Thyroid gland (tissue), 4 donors: ENCODE measurements around the gene DUSP10. TPM values are rescaled to one million over a fixed set of nuclear protein-coding genes. Genes with fewer than 3 reads are reported as not detected.

Experiments used
- DNase-seq, 2 donors: peaks; one replicate each; pipeline ENCODE4 v3.0.0-alpha.2; 2019
- H3K27ac ChIP-seq, 3 donors: fragments of 200-600 bp; sonication (generic); 1 replicate in 2 of 3; 2 replicates in 1 of 3; pipeline ENCODE4 v1.5.1; 2016 to 2019; ENCODE audit warnings: mild to moderate bottlenecking in 1 of 3, moderate library complexity in 1 of 3
- H3K27me3 ChIP-seq: fragments of 200-600 bp; sonication (generic); one replicate; pipeline ENCODE4 v1.5.1; 2019
- H3K36me3 ChIP-seq, 2 donors: fragments of 200-600 bp; sonication (generic); one replicate each; pipeline ENCODE4 v1.5.1; 2016 to 2019
- H3K4me1 ChIP-seq, 2 donors: fragments of 200-600 bp; sonication (generic); one replicate each; pipeline ENCODE4 v1.5.1; 2017 to 2019
- H3K4me3 ChIP-seq, 3 donors: fragments of 200-600 bp; sonication (generic); replicated peaks in 1 of 3; 1 replicate in 2 of 3; 2 replicates in 1 of 3; pipeline ENCODE4 v1.5.1; 2016; ENCODE audit warnings: mild to moderate bottlenecking in 1 of 3
- H3K9me3 ChIP-seq: fragments of 200-600 bp; sonication (generic); one replicate; pipeline ENCODE4 v1.5.1; 2017
- POLR2A ChIP-seq, 2 donors: fragments of 450-650 bp; IDR thresholded peaks; one replicate each; pipeline ENCODE4 v1.6.1; 2017; ENCODE audit warnings: antibody characterized with exemption in 2 of 2, mild to moderate bottlenecking in 2 of 2, moderate library complexity in 1 of 2
- WGBS, 2 donors: methylation state at CpG; one replicate each; pipeline ENCODE4 v1.1.5; 2017; 5-methylcytosine and 5-hydroxymethylcytosine counted together
- intact Hi-C: fragments of 100-400 bp; cut with DNase I; formaldehyde crosslinking; loops from one replicate; pipeline ENCODE4 v1.15.1; 2023
- total RNA-seq, 4 donors: library from RNA; depleted of rRNA; stranded (reverse); fragments of >200 nt; gene quantifications; one replicate each; pipeline ENCODE4 v1.2.3, GENCODE V29; 2016
- TF ChIP-seq, protein P1 (sequence below), 6 experiments: fragments of 200-600 bp in 3 of 6; fragments of 450-650 bp in 3 of 6; sonication (generic) in 3 of 6; IDR thresholded peaks; one replicate each; pipeline ENCODE4 v1.5.1; 2016 to 2019; ENCODE audit warnings: antibody characterized with exemption in 6 of 6, mild to moderate bottlenecking in 2 of 6, inconsistent platforms in 1 of 6, moderate library complexity in 1 of 6

Gene DUSP10
- total RNA-seq, 4 donors from 2014 or later, result 7.2 to 13.8 (median 8.6) TPM

DNA sequence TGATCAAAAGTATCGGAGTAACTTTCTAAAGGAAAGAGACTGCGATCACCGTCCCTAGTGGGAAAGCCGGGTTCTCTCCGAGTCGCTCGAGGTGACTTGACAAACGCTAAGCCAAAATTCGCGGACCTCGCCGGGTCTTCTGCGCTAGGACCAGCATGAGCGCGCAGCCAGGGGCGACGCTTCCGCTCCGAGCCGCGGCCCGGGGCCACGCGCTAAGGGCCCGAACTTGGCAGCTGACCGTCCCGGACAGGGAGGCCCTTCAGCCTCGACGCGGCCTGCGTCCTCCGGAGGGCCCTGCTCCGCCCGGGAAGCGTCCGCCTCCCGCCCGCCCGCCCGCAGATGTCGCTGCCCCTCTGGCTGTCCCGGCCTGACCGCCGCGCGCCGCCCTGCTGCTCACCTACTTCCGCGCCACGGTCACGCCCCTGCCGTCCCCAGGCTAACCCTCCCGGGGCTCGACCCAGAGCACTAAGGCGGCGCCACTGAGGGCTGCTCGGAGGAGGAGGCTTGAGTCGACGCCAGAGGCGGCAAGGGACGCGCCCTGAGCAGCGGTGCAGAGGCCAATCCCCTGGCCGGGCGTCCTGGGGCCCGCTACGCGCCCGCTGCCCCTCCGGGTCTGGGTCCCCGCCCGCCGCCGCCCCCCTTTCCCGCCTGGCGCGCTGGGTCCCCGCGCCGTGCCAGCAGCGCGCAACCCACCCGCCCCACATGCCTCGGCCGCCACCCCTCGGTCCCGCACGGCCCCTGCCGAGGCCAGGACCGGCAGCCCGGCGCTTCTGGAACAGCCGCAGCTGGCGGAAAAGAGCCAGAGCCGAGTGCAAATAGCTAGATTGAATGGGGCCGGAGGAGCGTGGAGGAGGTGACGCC, 896 bp upstream of the DUSP10 start:
- DNase-seq, result peak; percentile 86 to 87
- intact Hi-C loops, result loop anchor here (10.0 kb wide), 1 partner anchor 198 kb away; no protein-coding TSS in a partner anchor
- peaks cover 9 to 14% of the 10 kb centered on the region in 2 donors for H3K4me1 ChIP-seq
- H3K27ac ChIP-seq, result peak overlapping the region; percentile 96 to 99 (median 99)
- no peaks in the 10 kb centered on the region for H3K27me3 ChIP-seq
- TF ChIP-seq, protein P1, sequence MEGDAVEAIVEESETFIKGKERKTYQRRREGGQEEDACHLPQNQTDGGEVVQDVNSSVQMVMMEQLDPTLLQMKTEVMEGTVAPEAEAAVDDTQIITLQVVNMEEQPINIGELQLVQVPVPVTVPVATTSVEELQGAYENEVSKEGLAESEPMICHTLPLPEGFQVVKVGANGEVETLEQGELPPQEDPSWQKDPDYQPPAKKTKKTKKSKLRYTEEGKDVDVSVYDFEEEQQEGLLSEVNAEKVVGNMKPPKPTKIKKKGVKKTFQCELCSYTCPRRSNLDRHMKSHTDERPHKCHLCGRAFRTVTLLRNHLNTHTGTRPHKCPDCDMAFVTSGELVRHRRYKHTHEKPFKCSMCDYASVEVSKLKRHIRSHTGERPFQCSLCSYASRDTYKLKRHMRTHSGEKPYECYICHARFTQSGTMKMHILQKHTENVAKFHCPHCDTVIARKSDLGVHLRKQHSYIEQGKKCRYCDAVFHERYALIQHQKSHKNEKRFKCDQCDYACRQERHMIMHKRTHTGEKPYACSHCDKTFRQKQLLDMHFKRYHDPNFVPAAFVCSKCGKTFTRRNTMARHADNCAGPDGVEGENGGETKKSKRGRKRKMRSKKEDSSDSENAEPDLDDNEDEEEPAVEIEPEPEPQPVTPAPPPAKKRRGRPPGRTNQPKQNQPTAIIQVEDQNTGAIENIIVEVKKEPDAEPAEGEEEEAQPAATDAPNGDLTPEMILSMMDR (IDR thresholded peaks at IDR 0.05), result peak in 1 of 6 experiments; percentile 10
- peak; percentile 24 to 75 for TF ChIP-seq POLR2A (IDR thresholded peaks at IDR 0.05)
- H3K36me3 ChIP-seq, result no peaks in the 10 kb centered on the region
- no peaks in the 10 kb centered on the region for H3K9me3 ChIP-seq
- 0 to 2% methylated on average over 9 to 11 of the region's 98 CpGs for WGBS, 2 donors
- peak overlapping the region; percentile 37 to 77 (median 51) for H3K4me3 ChIP-seq

- Histone ChIP-seq H3K27ac (peak overlapping the region; percentile 42 to 99 (median 71)), H3K36me3 (no peaks in the 10 kb centered on the region), H3K4me3 (peak overlapping the region; percentile 50 to 64 (median 51)), H3K27me3 (no peaks in the 10 kb centered on the region), H3K9me3 (no peaks in the 10 kb centered on the region), H3K4me1 (peaks cover 9 to 14% of the 10 kb centered on the region in 2 donors)
- WGBS, 2 donors, result 1% methylated on average over 31 to 36 of the region's 36 CpGs
- no peak for TF ChIP-seq POLR2A (IDR thresholded peaks at IDR 0.05)
- TF ChIP-seq, protein P1 (IDR thresholded peaks at IDR 0.05), result no peak
- DNase-seq, result peak; percentile 38 to 51
- intact Hi-C loops, result loop anchor here (10.0 kb wide), 1 partner anchor 196 kb away; no protein-coding TSS in a partner anchor
These were observed 741 bp downstream of the DUSP10 start for GRCh38 chr1:221740993-221741702.

- Histone ChIP-seq H3K27me3 (no peaks in the 10 kb centered on the region), H3K27ac (no peak overlapping the region), H3K4me1 (peaks cover 9 to 14% of the 10 kb centered on the region in 2 donors), H3K9me3 (no peaks in the 10 kb centered on the region), H3K4me3 (peak overlapping the region; percentile 50 to 64 (median 51)), H3K36me3 (no peaks in the 10 kb centered on the region)
- TF ChIP-seq, protein P1 (IDR thresholded peaks at IDR 0.05), result no peak
- TF ChIP-seq POLR2A (IDR thresholded peaks at IDR 0.05), result no peak
- peak; percentile 19 to 20 for DNase-seq
- intact Hi-C loops, result loop anchor here (10.0 kb wide), 1 partner anchor 196 kb away; no protein-coding TSS in a partner anchor
- WGBS, 2 donors, result 15 to 17% methylated on average over 11 of the region's 11 CpGs
These were observed 1.4 kb downstream of the DUSP10 start for GRCh38 chr1:221740369-221740992.

DNA sequence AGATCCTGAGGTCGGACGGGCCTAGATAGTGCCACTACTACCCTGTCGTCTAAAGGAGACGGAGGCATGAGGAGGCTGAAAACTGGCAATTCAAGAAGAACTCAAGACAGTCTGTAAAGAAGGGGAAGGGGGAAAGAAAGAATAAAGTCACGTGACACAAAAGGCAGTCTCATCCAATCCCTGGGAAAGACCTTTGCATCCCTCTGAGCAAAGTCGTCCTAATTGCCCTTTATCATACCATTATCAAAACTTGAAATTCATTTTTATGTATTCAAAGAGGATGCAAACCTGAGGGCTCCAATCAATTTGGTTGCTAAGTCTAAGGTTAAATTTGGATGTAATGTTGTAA, 2.2 kb downstream of the DUSP10 start:
- Histone ChIP-seq H3K4me1 (peaks cover 9 to 16% of the 10 kb centered on the region in 2 donors), H3K27me3 (no peaks in the 10 kb centered on the region), H3K27ac (no peak overlapping the region), H3K9me3 (no peaks in the 10 kb centered on the region), H3K4me3 (no peak overlapping the region), H3K36me3 (no peaks in the 10 kb centered on the region)
- intact Hi-C loops, result loop anchor here (10.0 kb wide), 1 partner anchor 195 kb away; no protein-coding TSS in a partner anchor
- DNase-seq, result no peak
- 95 to 98% methylated on average over 6 of the region's 6 CpGs for WGBS, 2 donors
- no peak for TF ChIP-seq POLR2A (IDR thresholded peaks at IDR 0.05)
- TF ChIP-seq, protein P1 (IDR thresholded peaks at IDR 0.05), result no peak
